GM23338 (cell line): ENCODE data around the gene SH3PXD2B. TPM values are rescaled to one million over a fixed set of nuclear protein-coding genes. Genes with fewer than 3 reads are reported as not detected.

ENCODE experiments used
- ATAC-seq: fragments of 200-7000 bp; cut with Tn5 transposase; 3 replicates; pipeline ENCODE4 v1.9.1; 2020
- DNase-seq: peaks from one replicate; pipeline ENCODE4 v3.0.0-alpha.2; 2015; ENCODE audit warnings: low spot score
- H2AFZ ChIP-seq: fragments of 200-600 bp; sonication (generic); 2 replicates; pipeline ENCODE4 v1.8.0; 2016; ENCODE audit warnings: antibody characterized with exemption, mild to moderate bottlenecking, moderate library complexity
- H3F3A ChIP-seq: fragments of 200-600 bp; sonication (generic); replicated peaks from 2 replicates; pipeline ENCODE4 v1.8.0; 2017; ENCODE audit warnings: antibody characterized with exemption, mixed run types, low read depth
- H3K27ac ChIP-seq: fragments of 200-600 bp; sonication (generic); 2 replicates; pipeline ENCODE4 v1.6.1; 2016; ENCODE audit warnings: low read depth
- H3K27me3 ChIP-seq: fragments of 200-600 bp; sonication (generic); 2 replicates; pipeline ENCODE4 v1.8.0; 2016; ENCODE audit warnings: mild to moderate bottlenecking, mixed run types, moderate library complexity; ENCODE audit not compliant: insufficient read depth
- H3K36me3 ChIP-seq: fragments of 200-600 bp; sonication (generic); 2 replicates; pipeline ENCODE4 v1.8.0; 2016; ENCODE audit warnings: mild to moderate bottlenecking; ENCODE audit not compliant: insufficient read depth
- H3K4me1 ChIP-seq: fragments of 200-600 bp; sonication (generic); 2 replicates; pipeline ENCODE4 v1.8.0; 2016; ENCODE audit warnings: mild to moderate bottlenecking, moderate library complexity; ENCODE audit not compliant: insufficient read depth
- H3K4me2 ChIP-seq: fragments of 200-600 bp; sonication (generic); 2 replicates; pipeline ENCODE4 v1.7.1; 2017; ENCODE audit warnings: mixed run types
- H3K4me3 ChIP-seq: fragments of 200-600 bp; sonication (generic); 2 replicates; pipeline ENCODE4 v1.6.1; 2016; ENCODE audit warnings: mixed run types
- H3K79me2 ChIP-seq: fragments of 200-600 bp; sonication (generic); replicated peaks from 2 replicates; pipeline ENCODE4 v1.8.0; 2017; ENCODE audit warnings: mild to moderate bottlenecking; ENCODE audit not compliant: insufficient read depth
- H3K9me2 ChIP-seq: fragments of 200-600 bp; sonication (generic); 2 replicates; pipeline ENCODE4 v1.8.0; 2017; ENCODE audit not compliant: insufficient read depth
- H4K20me1 ChIP-seq: fragments of 200-600 bp; sonication (generic); replicated peaks from 2 replicates; pipeline ENCODE4 v1.8.0; 2017; ENCODE audit warnings: mild to moderate bottlenecking; ENCODE audit not compliant: insufficient read depth
- H3K27ac Mint-ChIP-seq: 2 replicates; pipeline ENCODE4 v1.8.0; 2020; ENCODE audit warnings: inconsistent platforms, mild to moderate bottlenecking, moderate library complexity, mixed read lengths
- H3K27me3 Mint-ChIP-seq: 3 replicates; pipeline ENCODE4 v1.8.0; 2022; ENCODE audit warnings: low read depth, mild to moderate bottlenecking, moderate library complexity, mixed read lengths, inconsistent platforms; ENCODE audit not compliant: insufficient read depth, poor library complexity
- H3K36me3 Mint-ChIP-seq: 3 replicates; pipeline ENCODE4 v1.8.0; 2021; ENCODE audit warnings: low read depth, mild to moderate bottlenecking, inconsistent platforms, moderate library complexity, mixed read lengths
- H3K4me1 Mint-ChIP-seq: 3 replicates; pipeline ENCODE4 v1.8.0; 2020; ENCODE audit warnings: mild to moderate bottlenecking, inconsistent platforms, mixed read lengths
- H3K4me3 Mint-ChIP-seq: 3 replicates; pipeline ENCODE4 v1.8.0; 2021; ENCODE audit warnings: moderate library complexity, mild to moderate bottlenecking, inconsistent platforms, mixed read lengths
- H3K9me3 Mint-ChIP-seq: 3 replicates; pipeline ENCODE4 v1.8.0; 2020; ENCODE audit warnings: moderate library complexity, mild to moderate bottlenecking, inconsistent platforms, mixed read lengths
- JUNB ChIP-seq: IDR thresholded peaks from one replicate; pipeline ENCODE4 v1.6.1; 2016; ENCODE audit warnings: antibody characterized with exemption; ENCODE audit not compliant: unreplicated experiment
- NANOG ChIP-seq: IDR thresholded peaks from 2 replicates; pipeline ENCODE4 v1.6.1; 2016; ENCODE audit warnings: antibody characterized with exemption, borderline replicate concordance
- STAT1 ChIP-seq: IDR thresholded peaks from one replicate; pipeline ENCODE4 v1.6.1; 2016; ENCODE audit warnings: antibody characterized with exemption; ENCODE audit not compliant: unreplicated experiment
- ZNF114 ChIP-seq: fragments of 250-450 bp; sonication (Bioruptor Pico); IDR thresholded peaks from 2 replicates; pipeline ENCODE4 v1.5.0; 2020; ENCODE audit warnings: mild to moderate bottlenecking, moderate library complexity
- polyA plus RNA-seq: library from polyadenylated mRNA; unstranded; fragments of >200 nt; fragmentation: Nextera tagmentation; extraction: Ambion mirVana; gene quantifications from 2 replicates; pipeline ENCODE4 v1.2.1, GENCODE V29; 2016
- total RNA-seq: library from RNA; depleted of rRNA; stranded (reverse); fragments of >200 nt; shearing (Covaris generic); gene quantifications from 2 replicates; pipeline ENCODE4 v1.2.3, GENCODE V29; 2014
- TF ChIP-seq, protein P1 (sequence below): fragments of 250-450 bp; sonication (Bioruptor Pico); IDR thresholded peaks from 2 replicates; pipeline ENCODE4 v1.5.0; 2020; ENCODE audit warnings: mild to moderate bottlenecking, moderate library complexity
- TF ChIP-seq, protein P2 (sequence below), 2 experiments: fragments of 200-600 bp in 1 of 2; sonication (generic) in 1 of 2; conservative IDR thresholded peaks; 2 replicates each; pipeline versions ENCODE4 v1.5.1 to v1.6.1; 2016 to 2017; ENCODE audit warnings: antibody characterized with exemption in 2 of 2, low read depth in 2 of 2, mild to moderate bottlenecking in 2 of 2, moderate library complexity in 1 of 2

The SH3PXD2B gene
- total and polyA plus RNA-seq, 2 experiments from 2014 or later = 40.2 to 52.5 TPM

DNA sequence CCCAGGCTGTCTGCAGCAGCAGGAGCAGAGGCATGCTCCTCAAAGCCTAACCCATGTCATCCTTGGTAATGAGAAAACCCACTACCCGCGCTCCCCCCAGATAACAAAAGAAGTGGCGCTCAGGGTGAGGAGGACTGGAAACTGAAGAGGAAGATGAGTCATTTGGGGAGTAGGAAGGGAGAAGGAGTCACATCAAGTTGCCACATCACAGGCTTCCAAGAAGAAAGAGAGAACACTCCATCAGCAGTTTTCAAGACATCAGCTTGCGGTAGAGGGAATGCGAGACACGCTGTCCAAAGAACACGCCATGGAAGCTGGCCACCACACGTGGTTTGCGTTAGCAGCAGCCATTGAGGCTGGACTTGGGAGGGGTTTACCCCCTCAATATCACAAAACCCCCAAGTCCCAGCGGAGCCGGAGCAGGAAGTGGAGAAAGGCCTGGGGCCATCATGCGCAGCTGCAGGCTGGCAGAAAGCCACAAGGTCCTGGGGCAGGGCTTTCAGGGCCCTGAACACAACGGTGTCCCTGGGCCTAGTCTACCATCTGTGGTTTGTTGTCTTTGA is 41.5 kb downstream of the SH3PXD2B start (continued):
- TF ChIP-seq, protein P1, sequence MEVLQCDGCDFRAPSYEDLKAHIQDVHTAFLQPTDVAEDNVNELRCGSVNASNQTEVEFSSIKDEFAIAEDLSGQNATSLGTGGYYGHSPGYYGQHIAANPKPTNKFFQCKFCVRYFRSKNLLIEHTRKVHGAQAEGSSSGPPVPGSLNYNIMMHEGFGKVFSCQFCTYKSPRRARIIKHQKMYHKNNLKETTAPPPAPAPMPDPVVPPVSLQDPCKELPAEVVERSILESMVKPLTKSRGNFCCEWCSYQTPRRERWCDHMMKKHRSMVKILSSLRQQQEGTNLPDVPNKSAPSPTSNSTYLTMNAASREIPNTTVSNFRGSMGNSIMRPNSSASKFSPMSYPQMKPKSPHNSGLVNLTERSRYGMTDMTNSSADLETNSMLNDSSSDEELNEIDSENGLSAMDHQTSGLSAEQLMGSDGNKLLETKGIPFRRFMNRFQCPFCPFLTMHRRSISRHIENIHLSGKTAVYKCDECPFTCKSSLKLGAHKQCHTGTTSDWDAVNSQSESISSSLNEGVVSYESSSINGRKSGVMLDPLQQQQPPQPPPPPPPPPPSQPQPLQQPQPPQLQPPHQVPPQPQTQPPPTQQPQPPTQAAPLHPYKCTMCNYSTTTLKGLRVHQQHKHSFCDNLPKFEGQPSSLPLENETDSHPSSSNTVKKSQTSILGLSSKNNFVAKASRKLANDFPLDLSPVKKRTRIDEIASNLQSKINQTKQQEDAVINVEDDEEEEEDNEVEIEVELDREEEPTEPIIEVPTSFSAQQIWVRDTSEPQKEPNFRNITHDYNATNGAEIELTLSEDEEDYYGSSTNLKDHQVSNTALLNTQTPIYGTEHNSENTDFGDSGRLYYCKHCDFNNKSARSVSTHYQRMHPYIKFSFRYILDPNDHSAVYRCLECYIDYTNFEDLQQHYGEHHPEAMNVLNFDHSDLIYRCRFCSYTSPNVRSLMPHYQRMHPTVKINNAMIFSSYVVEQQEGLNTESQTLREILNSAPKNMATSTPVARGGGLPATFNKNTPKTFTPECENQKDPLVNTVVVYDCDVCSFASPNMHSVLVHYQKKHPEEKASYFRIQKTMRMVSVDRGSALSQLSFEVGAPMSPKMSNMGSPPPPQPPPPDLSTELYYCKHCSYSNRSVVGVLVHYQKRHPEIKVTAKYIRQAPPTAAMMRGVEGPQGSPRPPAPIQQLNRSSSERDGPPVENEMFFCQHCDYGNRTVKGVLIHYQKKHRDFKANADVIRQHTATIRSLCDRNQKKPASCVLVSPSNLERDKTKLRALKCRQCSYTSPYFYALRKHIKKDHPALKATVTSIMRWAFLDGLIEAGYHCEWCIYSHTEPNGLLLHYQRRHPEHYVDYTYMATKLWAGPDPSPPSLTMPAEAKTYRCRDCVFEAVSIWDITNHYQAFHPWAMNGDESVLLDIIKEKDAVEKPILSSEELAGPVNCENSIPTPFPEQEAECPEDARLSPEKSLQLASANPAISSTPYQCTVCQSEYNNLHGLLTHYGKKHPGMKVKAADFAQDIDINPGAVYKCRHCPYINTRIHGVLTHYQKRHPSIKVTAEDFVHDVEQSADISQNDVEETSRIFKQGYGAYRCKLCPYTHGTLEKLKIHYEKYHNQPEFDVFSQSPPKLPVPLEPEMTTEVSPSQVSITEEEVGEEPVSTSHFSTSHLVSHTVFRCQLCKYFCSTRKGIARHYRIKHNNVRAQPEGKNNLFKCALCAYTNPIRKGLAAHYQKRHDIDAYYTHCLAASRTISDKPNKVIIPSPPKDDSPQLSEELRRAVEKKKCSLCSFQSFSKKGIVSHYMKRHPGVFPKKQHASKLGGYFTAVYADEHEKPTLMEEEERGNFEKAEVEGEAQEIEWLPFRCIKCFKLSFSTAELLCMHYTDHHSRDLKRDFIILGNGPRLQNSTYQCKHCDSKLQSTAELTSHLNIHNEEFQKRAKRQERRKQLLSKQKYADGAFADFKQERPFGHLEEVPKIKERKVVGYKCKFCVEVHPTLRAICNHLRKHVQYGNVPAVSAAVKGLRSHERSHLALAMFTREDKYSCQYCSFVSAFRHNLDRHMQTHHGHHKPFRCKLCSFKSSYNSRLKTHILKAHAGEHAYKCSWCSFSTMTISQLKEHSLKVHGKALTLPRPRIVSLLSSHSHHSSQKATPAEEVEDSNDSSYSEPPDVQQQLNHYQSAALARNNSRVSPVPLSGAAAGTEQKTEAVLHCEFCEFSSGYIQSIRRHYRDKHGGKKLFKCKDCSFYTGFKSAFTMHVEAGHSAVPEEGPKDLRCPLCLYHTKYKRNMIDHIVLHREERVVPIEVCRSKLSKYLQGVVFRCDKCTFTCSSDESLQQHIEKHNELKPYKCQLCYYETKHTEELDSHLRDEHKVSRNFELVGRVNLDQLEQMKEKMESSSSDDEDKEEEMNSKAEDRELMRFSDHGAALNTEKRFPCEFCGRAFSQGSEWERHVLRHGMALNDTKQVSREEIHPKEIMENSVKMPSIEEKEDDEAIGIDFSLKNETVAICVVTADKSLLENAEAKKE = no peak
- TF ChIP-seq, protein P2, sequence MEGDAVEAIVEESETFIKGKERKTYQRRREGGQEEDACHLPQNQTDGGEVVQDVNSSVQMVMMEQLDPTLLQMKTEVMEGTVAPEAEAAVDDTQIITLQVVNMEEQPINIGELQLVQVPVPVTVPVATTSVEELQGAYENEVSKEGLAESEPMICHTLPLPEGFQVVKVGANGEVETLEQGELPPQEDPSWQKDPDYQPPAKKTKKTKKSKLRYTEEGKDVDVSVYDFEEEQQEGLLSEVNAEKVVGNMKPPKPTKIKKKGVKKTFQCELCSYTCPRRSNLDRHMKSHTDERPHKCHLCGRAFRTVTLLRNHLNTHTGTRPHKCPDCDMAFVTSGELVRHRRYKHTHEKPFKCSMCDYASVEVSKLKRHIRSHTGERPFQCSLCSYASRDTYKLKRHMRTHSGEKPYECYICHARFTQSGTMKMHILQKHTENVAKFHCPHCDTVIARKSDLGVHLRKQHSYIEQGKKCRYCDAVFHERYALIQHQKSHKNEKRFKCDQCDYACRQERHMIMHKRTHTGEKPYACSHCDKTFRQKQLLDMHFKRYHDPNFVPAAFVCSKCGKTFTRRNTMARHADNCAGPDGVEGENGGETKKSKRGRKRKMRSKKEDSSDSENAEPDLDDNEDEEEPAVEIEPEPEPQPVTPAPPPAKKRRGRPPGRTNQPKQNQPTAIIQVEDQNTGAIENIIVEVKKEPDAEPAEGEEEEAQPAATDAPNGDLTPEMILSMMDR (conservative IDR thresholded peaks at IDR 0.05; ENCODE audit: low read depth in 2 of 2) = no peak

DNA sequence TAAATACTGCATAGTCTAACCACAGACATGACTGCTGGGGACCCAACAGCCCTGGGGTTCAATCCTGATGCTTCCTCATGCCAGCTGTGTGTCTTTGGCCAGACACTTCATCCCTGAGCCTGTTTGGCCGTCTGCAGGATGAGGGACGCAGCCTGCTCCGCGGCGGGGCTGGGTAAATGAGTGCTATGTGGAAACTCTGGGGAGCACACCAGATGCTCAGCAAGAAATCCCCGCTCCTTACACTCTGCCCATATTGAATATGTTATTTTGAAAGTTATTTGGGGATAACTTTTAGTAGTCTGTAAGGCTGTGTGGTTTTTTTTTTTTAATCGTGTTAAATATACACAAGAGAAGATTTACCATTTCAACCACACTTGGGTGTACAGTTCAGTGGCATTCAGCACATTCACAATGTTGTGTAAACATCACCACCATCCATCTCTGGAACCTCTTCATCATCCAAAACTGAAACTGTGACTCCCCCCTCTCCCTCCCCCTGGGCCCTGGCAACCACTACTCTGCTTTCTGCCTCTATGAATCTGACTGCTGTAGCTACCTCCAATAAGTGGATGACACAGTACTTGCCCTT is 42.7 kb downstream of the SH3PXD2B start:
- Histone ChIP-seq H2AFZ (no peak overlapping the region), H3K27ac (0 out of 2 replicates have a peak overlapping the region, but pooled peaks have one; percentile 23), H3K27me3 (no peaks in the 10 kb centered on the region), H4K20me1 (no peaks in the 10 kb centered on the region; the same call in none of the 2 replicates), H3K4me1 (peaks cover 4% of the 10 kb centered on the region; the same call in 1 of the 2 replicates), H3K79me2 (no peaks in the 10 kb centered on the region; the same call in 1 of the 2 replicates), H3K9me2 (no peaks in the 10 kb centered on the region), H3K36me3 (no peaks in the 10 kb centered on the region), H3K4me3 (no peak overlapping the region), H3K4me2 (no peak overlapping the region), H3F3A (no peaks in the 10 kb centered on the region)
- Mint-ChIP-seq H3K27me3 (peaks cover 7% of the 10 kb centered on the region), H3K36me3 (peaks cover 18% of the 10 kb centered on the region), H3K4me3 (no peak overlapping the region), H3K9me3 (no peaks in the 10 kb centered on the region), H3K4me1 (peaks cover 15% of the 10 kb centered on the region), H3K27ac (peak overlapping the region; percentile 5; the same call in 1 of the 2 replicates)
- no peak for DNase-seq
- ATAC-seq = no peak
- TF ChIP-seq, protein P1 = no peak
- no peak for TF ChIP-seq STAT1
- no peak for TF ChIP-seq NANOG
- no peak for TF ChIP-seq ZNF114 (CRISPR knock-in tag)
- no peak for TF ChIP-seq JUNB
